HT1080 (cell line): Measurements from ENCODE around the gene GABRG3. TPM values are rescaled to one million over a fixed set of nuclear protein-coding genes. Genes with fewer than 3 reads are reported as not detected.
A peak's percentile ranks its signal among the peaks of the same experiment; 100 is the strongest.

Experiments used
- DNase-seq: peaks from one replicate; pipeline ENCODE4 v3.0.0-alpha.2; 2015; ENCODE audit warnings: low read depth
- total RNA-seq: library from RNA; depleted of rRNA; stranded (reverse); fragments of >200 nt; shearing (Covaris generic); gene quantifications from 2 replicates; pipeline ENCODE4 v1.2.3, GENCODE V29; 2014

The GABRG3 gene
- total RNA-seq, 1 experiment from 2014 or later, result 0.56 TPM

DNA sequence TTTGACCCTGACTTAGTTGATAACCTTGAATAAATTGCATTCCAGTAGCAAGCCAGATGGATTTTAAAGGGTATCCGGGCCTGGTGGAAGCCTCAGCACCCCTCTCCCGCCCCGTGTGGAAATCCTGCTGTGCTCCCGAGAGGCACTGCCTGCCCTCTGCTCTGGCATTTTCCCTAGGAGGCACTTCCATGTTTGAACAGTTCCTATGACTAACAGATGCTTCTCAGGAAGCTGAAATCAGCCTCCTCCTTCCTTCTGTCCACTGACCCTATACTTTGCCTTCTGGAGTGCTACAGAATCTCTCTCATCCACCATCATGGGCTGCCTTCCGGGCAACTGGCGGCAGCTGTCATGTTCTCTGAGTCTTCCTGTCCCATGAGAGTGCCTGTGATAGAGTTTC, 90.8 kb downstream of the GABRG3 start:
- DNase-seq, result peak; percentile 45

- no peak for DNase-seq
Observed at GRCh38 chr15:27062951-27063350, 92.0 kb downstream of the GABRG3 start.

- no peak for DNase-seq
Observed at GRCh38 chr15:27064080-27064479, 93.1 kb downstream of the GABRG3 start.

- DNase-seq, result no peak
Observed at GRCh38 chr15:27065151-27065550, 94.2 kb downstream of the GABRG3 start.

DNA sequence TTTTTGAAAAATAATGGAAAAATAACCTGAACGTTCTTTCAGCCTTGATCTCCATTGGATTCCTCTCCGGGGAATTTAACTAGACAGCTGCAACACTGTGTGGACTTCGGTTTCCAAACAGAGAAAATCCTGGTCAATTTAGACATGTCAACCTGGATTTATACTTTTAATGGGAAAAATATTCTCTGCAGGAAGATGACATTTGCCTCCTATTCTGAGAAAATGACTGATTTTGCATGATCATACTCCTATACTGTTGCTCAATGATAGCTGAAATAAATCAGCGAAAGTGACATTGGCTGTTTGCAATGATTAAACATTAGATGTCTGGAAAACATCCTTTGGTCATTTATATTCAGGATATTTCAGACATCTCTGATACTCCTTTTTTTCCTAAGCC, 94.8 kb downstream of the GABRG3 start:
- no peak for DNase-seq

DNA sequence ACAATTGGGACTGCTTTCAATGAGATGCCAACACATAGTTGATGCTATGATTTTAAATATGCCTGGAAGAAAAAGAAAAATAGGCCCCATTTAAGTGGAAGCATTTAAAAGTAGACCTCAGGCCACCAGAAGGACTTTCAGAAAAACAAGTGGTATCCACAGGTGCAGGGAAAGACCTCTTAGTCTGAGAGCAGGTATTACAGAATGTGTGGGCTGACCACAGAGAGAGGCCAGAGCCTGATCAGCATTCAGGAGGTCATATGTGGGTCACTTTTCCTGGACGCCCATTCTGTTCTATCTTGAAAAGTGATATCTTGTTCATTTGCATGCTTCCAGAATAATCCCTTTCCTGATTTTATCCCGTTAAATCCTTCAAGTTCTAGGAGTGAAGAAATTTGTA, 95.5 kb downstream of the GABRG3 start:
- DNase-seq, result no peak

DNA sequence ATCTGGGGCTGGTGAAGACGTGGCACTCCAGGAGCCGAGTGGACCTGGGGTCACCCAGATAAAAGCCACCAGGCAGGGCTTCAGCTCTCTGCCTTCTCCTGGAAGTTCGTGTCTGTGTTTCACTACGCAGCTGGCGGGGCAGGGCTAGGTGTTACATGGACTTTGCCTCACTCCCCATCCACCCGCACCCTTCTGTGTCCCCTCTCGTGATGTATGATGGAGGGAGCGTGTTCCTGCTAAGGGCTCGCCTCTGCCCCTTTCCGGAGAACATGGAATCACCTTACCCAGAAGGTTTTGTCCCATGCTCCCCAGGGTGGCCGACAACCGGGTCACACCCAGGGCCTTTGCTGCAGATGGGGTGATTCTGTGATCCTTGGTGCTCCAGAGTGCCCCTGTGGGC, 96.2 kb downstream of the GABRG3 start:
- no peak for DNase-seq

- DNase-seq, result no peak
Observed at GRCh38 chr15:27070841-27071240, 99.9 kb downstream of the GABRG3 start.

DNA sequence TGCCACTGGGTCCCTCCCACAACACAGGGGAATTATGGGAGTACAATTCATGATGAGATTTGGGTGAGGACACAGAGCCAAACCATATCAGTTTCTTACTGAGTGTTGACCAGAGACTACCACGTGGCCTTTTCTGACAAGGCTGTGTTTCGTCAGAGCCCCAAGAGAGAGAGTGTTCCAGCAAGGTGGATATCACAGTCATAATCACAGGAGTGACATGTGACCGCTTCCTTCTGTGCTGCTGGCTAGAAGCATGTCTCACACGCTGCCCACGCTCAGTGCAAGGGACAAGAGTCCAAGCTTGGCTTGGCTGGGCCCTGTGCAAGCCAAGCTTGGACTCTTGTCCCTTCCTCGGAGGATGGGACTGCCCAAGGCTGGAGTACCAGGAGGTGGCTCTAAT, 103.2 kb downstream of the GABRG3 start:
- no peak for DNase-seq

- DNase-seq, result no peak
Observed at GRCh38 chr15:27077790-27078189, 106.8 kb downstream of the GABRG3 start.

DNA sequence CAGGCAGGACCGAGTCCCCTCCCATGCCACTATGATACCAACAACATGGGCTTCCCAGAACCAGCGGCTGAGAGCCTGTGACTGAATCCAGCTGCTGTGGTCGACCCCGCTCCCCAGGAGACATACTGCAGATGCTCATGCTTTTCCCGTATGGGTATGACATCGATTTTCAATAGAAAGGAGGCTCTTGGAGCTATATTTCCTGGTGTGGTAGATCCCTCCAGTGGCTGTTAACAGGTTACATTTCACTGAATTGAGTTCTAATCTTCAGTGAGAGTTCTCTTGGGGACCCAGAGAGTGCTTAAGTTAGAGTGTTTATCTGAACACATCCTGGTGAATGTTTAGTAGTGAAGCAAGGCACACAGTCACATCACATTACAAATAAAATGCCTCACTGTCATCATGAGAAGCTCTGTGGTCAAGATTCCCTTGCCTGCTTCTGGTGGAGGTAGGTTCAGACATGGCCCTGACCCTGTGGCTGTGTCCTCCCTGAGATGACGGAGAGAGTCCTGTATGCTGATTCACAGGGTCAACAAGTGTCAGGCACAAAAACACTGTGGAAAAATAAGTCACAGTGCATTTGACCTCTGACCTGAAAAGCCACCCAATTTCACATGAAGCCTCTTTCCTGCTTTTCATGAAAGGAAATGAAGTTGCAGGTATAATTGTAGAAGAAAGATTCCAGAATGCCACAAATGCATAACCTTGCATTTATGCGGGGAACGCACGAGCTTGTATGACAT, 110.9 kb downstream of the GABRG3 start:
- DNase-seq, result no peak

- DNase-seq, result no peak
Observed at GRCh38 chr15:27082526-27082925, 111.5 kb downstream of the GABRG3 start.

DNA sequence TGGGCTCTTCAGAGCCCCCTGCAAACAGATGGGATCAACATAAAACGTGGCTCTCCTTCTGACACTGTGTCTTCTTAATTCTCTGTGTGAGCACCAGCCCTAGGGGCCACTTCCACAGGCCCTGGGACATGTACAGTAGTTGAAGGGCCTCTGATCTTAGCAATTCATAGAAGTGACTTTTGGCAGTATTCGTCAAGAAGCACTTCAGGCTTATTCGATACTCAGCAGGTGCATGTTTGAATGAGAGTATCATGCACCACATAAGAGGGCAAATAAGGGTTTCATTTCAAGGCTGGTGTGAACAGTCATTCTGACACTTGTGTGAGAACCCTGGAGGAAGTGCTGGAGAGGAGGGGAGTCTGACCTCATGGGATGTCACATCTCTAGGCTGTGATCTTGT, 113.9 kb downstream of the GABRG3 start:
- DNase-seq, result no peak

DNA sequence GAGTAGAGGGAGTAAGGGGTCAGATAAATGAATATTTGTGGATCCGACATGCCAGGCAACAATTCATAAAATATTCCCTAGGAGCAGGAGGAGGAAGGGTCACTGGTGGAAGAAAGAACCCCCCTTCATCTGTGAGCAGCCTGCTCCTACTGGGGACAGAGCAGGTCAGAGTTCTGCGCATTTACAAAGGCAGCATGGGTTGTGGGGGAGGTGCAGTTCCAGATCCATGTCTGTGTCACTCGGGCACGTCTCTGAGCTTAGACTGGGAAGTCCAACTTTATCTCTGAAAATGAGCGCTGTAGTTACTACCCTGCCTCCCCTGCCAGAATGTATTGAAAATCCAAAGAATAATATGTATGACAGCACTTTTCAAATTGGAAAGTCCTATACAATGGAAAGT, 115.2 kb downstream of the GABRG3 start:
- DNase-seq, result no peak

- DNase-seq, result peak; percentile 17
Observed at GRCh38 chr15:27086805-27087204, 115.8 kb downstream of the GABRG3 start.

DNA sequence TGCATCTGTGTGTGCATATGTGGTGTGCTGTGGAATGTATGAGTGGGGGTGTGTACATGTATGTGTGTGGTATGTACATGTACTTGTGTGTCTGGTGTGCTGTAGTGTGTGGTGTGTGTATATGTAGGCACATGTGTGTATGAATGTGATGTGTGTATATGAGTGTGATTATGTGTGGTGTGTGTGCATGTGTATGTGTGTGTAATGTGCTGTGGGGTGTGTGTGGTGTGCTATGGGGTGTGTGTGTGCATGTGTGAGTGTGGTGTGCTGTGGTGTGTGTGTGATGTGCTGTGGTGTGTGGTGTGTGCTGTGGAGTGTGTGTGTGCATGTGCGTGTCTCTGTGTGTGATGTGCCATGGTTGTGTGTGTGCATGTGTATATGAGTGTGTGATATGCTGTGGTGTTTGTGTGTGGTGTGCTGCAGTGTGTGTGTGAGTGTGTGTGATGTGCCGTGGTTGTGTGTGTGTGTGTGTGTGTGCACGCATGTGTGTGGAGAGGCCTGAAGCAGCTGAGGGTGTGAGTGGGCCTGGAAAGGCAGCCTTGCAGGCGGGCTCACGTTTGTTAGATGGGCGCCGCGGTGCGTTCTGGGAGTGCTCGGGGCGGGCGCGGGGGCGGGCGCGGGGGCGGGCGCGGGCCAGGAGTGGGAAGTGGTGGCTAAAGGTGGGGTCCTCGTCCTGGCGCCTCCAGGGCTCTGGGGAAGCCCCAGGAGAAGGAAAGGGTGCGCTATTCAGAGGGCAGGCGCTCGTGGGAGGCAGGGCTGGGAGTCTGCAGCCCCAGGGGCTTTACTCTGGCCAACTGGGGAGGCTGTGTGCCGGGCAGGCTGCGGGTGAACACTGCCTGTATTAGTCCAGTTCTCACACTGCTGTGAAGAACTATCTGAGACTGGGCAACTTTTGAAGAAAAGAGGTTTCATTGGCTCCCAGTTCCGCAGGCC, 116.9 kb downstream of the GABRG3 start:
- no peak for DNase-seq

GRCh38 chr15:27088584-27089232, 117.7 kb downstream of the GABRG3 start:
- no peak for DNase-seq

GRCh38 chr15:27089233-27089586, 118.2 kb downstream of the GABRG3 start:
- DNase-seq, result no peak

- no peak for DNase-seq
Observed at GRCh38 chr15:27089676-27090075, 118.7 kb downstream of the GABRG3 start.

DNA sequence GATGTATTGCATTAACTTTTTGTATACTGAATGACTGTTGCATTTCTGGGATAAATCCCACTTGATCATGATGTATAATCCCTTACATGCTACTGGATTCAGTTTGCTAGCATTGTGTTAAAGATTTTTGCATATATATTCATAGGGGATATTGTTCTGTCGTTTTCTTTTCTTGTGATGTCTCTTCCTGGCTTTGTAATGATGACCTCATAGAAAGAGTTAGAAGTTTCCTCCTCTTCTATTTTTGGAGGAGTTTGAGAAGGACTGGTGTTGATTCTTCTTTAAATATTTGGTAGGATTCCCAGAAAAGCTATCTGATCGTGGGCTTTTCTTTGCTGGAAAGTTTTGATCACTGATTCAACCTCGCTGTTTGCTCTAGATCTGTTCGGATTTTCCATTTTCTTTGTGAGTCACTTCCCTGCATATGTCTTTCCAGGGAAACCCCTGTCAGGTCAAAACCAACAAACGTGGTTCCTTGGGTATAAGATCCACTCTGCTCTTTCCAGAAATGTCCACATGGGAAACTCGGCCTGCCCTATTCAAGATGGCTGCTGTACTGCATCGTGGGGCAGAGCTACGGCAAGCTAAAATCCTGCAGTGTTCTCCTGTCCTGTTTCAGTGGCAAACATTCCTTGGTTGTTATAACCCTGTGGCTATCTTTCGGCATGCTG, 120.4 kb downstream of the GABRG3 start:
- DNase-seq, result peak; percentile 60

GRCh38 chr15:27092390-27092789, 121.4 kb downstream of the GABRG3 start:
- DNase-seq, result no peak

DNA sequence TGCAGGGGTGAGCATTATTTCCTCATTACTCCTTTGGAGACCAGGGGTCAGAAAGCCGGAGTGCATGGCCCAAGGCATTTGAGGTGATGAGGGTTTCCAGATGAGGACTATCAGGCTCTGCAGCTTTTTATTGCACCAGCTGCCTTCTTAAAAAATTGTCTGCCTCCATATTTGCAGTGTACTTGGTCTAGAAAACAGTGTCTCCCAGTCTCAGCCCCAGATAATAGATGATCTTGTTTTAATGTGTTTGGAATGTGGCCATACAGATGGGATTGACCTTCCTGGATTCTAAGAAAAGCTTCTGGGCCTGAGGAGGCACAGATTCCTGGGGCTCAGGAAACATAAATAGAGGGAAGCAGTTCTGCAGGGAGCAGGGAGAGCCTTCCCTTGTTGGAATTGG, 123.3 kb downstream of the GABRG3 start:
- DNase-seq, result no peak
